Fibroblast of the aortic adventitia (primary cell): ENCODE results near the gene TNPO1. TPM values are rescaled to one million over a fixed set of nuclear protein-coding genes. Genes with fewer than 3 reads are reported as not detected.
A peak's percentile ranks its signal among the peaks of the same experiment; 100 is the strongest.

Experiments used
- DNase-seq: peaks from one replicate; pipeline ENCODE4 v3.0.0-alpha.2; 2010; ENCODE audit warnings: low read depth
- H3K4me3 ChIP-seq: 2 replicates; pipeline ENCODE4 v1.5.1; 2011; ENCODE audit warnings: low read depth, mild to moderate bottlenecking, control low read depth, low read length, moderate library complexity
- total RNA-seq: library from RNA; depleted of rRNA; stranded (reverse); fragments of >200 nt; gene quantifications from 2 replicates; pipeline ENCODE4 v1.2.3, GENCODE V29; 2012; ENCODE audit warnings: low replicate concordance
- TF ChIP-seq, protein P1 (sequence below): IDR thresholded peaks from 2 replicates; pipeline ENCODE4 v1.5.1; 2011; ENCODE audit warnings: mild to moderate bottlenecking, low read length, control low read depth, inconsistent platforms; ENCODE audit not compliant: insufficient read depth

The TNPO1 gene
- total RNA-seq, 1 donor = 253 TPM

DNA sequence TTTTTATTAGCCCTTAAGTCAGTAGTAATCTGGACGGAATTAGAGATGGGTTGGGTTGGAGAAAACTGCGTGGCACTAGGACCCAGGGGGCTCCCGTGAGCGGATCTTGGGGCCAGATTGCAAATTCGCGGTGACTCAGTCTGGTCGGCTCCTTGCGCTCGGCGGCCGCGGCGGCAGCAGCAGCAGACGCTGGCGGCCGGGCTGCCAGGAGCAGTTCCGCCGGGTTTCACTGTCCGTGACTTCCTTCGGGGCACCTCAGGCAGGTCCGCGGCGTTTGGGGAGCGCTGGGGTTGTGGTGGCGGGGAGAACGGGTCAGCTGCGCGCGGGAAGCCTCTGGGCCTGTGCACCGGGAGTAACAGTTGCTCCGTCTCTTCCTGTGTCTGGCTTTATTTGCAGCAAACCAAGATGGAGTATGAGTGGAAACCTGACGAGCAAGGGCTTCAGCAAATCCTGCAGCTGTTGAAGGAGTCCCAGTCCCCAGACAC, 31.6 kb downstream of the TNPO1 start:
- TF ChIP-seq, protein P1, sequence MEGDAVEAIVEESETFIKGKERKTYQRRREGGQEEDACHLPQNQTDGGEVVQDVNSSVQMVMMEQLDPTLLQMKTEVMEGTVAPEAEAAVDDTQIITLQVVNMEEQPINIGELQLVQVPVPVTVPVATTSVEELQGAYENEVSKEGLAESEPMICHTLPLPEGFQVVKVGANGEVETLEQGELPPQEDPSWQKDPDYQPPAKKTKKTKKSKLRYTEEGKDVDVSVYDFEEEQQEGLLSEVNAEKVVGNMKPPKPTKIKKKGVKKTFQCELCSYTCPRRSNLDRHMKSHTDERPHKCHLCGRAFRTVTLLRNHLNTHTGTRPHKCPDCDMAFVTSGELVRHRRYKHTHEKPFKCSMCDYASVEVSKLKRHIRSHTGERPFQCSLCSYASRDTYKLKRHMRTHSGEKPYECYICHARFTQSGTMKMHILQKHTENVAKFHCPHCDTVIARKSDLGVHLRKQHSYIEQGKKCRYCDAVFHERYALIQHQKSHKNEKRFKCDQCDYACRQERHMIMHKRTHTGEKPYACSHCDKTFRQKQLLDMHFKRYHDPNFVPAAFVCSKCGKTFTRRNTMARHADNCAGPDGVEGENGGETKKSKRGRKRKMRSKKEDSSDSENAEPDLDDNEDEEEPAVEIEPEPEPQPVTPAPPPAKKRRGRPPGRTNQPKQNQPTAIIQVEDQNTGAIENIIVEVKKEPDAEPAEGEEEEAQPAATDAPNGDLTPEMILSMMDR = no peak
- peak overlapping the region; percentile 84 for H3K4me3 ChIP-seq
- peak; percentile 92 for DNase-seq

DNA sequence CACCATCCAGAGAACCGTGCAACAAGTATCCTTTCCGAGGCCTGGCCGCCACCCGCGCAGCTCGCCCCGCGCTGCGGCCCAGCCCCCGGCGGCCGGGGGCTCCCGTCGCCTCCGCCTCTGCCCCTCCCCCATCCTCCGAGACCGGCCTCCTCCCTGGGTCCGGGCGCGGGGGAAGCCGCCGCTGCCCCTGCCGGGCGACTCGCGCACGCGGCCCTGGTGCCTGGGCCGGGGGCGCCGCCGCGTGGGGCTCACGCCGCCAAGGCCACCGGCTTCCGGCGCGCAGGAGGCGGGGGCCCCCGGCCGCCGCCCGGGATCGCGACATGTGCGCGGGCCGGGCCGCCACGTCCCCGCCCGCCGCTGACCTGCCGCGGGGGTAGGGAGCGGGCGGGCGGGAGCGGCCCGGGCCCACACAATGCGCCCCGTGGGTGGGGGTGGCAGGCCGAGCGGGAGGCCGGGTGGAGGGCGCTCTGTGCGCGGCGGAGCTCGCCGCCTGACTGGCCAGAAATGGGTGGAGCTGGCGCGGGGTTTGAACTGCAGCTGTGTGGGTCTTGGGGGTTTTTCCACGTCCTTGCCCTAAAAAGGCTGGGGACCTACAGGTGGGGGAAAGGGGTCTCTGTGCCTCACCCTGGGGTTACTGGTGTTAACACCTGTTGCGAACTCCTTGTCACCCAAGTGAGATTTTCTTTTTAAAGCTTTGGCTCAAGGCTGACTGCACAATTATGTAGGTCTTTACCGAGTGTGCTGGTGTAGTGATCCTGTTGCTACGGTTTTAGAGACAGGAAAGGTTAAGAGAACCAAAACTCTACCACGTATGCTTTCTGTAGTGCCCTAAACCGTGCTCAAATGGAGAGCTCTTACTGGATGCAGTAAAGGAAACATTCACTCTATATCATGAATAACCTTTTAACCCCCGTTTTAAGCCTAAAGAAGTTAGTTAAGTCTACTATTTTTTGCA, 32.3 kb downstream of the TNPO1 start:
- peak overlapping the region; percentile 84 for H3K4me3 ChIP-seq
- no peak for DNase-seq
- TF ChIP-seq, protein P1 = no peak

DNA sequence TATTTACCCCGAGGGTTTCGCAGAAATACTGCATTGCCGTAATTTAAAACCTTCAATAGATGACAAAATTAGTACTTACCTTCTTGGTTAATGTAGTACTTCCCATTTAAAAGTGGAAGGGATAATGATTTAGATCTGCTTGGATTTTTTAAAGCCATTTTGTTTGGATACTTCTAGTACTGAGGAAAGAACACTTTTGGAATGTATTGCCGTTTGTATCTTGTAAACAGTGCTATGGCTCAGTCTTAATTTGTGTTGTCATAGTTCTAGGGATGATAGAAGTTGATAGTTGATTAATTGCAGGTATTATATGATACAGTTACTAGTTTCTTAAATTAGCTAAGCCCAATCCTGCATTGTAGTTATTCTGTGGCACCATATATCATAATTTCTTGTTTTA, 33.1 kb downstream of the TNPO1 start:
- TF ChIP-seq, protein P1 = no peak
- no peak for DNase-seq
- H3K4me3 ChIP-seq = peak overlapping the region; percentile 84

DNA sequence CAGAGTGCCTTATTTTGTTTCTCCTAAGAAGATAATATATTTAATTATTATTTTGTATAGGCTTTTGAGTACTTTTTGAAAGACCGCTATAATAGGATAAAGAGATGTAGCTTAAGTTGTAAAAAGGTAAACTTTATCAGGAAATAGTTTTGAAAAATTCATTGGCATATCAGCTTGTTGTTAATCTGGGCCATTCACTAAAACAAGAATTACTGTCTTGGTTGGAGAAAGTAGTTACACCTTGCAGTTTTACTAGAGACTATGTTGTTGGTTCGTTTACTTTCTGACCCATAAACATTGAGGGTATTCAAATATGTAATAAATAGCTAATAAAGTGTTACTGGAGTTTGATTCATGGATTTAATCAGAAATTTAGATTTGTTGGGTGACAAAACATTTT, 33.7 kb downstream of the TNPO1 start:
- H3K4me3 ChIP-seq = peak overlapping the region; percentile 84
- TF ChIP-seq, protein P1 = no peak
- DNase-seq = no peak

DNA sequence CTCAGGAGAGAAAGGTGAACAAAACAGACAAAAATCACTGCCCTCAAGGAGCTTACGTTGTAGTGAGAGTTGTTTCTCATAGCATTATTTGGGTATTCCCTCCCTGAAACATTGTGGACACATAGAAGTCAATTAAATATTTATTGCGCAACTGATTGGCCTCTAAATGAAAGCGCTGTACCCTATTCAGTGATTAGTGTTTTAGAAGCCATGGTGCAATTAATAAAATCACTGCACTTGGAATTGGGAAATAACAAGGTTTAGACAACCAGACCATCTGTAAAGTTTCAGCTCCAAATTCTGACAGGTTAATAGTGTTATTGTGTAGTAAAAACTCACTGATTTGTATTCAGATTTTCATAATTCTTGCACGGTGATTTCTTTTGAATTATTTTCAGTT, 35.9 kb downstream of the TNPO1 start:
- DNase-seq = no peak
- H3K4me3 ChIP-seq = no peak overlapping the region
- TF ChIP-seq, protein P1 = no peak

DNA sequence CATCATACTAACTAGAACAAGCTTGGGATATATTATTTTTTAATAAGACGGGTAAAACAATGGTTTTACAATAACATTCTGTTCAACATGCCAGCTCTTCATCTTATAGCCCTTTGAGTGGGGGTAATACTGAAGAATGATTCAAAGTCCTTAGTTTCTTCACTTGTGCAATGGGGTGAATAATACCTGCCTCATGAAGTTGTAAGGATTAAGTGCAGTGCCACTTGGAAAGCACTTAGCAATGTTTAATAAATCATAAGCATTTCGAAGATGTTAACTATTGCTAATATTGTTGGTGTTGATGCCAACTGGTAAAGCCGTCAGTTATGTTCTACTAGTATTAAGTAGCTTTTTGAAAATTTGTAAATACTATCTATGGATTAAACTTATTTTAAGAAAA, 38.0 kb downstream of the TNPO1 start:
- TF ChIP-seq, protein P1 = no peak
- no peak for DNase-seq
- no peak overlapping the region for H3K4me3 ChIP-seq
